Endometrium (tissue), 2 donors: ENCODE results near the gene UHMK1.

Experiments used
- FAIRE-seq: peaks from 2 replicates; lab custom pipeline; 2012; peaks lifted over from hg19 to GRCh38; lab: Jason Lieb, UNC
- donor health status: control.
- donor health status: control.

Gene UHMK1

GRCh38 chr1:162530307-162530987 is 32.8 kb downstream of the UHMK1 start:
- no peak for FAIRE-seq

- no peak for FAIRE-seq
These were observed 33.3 kb downstream of the UHMK1 start for GRCh38 chr1:162530988-162531319.

GRCh38 chr1:162535501-162535900 is 37.9 kb downstream of the UHMK1 start:
- no peak for FAIRE-seq

- no peak for FAIRE-seq
These were observed 38.9 kb downstream of the UHMK1 start for GRCh38 chr1:162536511-162536910.

GRCh38 chr1:162537216-162537615 is 39.6 kb downstream of the UHMK1 start:
- FAIRE-seq: no peak

GRCh38 chr1:162538815-162539431 is 41.3 kb downstream of the UHMK1 start:
- no peak for FAIRE-seq

- no peak for FAIRE-seq
These were observed 44.1 kb downstream of the UHMK1 start for GRCh38 chr1:162541619-162542141.

GRCh38 chr1:162543228-162543627 is 45.6 kb downstream of the UHMK1 start:
- no peak for FAIRE-seq

GRCh38 chr1:162548170-162548569 is 50.6 kb downstream of the UHMK1 start:
- FAIRE-seq: no peak

- FAIRE-seq: no peak
These were observed 51.4 kb downstream of the UHMK1 start for GRCh38 chr1:162549001-162549400.

- FAIRE-seq: no peak
These were observed 53.3 kb downstream of the UHMK1 start for GRCh38 chr1:162550925-162551324.

- FAIRE-seq: no peak
These were observed 54.5 kb downstream of the UHMK1 start for GRCh38 chr1:162551969-162552683.

GRCh38 chr1:162552684-162553252 is 55.1 kb downstream of the UHMK1 start:
- FAIRE-seq: no peak

- FAIRE-seq: no peak
These were observed 56.6 kb downstream of the UHMK1 start for GRCh38 chr1:162554258-162554657.

GRCh38 chr1:162557536-162557935 is 59.9 kb downstream of the UHMK1 start:
- no peak for FAIRE-seq

GRCh38 chr1:162560303-162561036 is 62.9 kb downstream of the UHMK1 start:
- no peak for FAIRE-seq

GRCh38 chr1:162561037-162561615 is 63.5 kb downstream of the UHMK1 start:
- no peak for FAIRE-seq

GRCh38 chr1:162561616-162562469 is 64.2 kb downstream of the UHMK1 start, which contains the start of gene UAP1:
Gene UAP1, plus strand, starts transcription at chr1:162561722. Its CDS starts 4,347 bp downstream, at chr1:162566069.
- no peak for FAIRE-seq

GRCh38 chr1:162562470-162562828 is 64.8 kb downstream of the UHMK1 start:
- no peak for FAIRE-seq

- no peak for FAIRE-seq
These were observed 67.2 kb downstream of the UHMK1 start for GRCh38 chr1:162564762-162565218.

- FAIRE-seq: no peak
These were observed 67.8 kb downstream of the UHMK1 start for GRCh38 chr1:162565460-162565859.
